ENCODE results near the gene KIZ. TPM values are rescaled to one million over a fixed set of nuclear protein-coding genes. Genes with fewer than 3 reads are reported as not detected.

KIZ gene
- total and polyA plus RNA-seq, 11 donors: 8.8 to 31.2 (median 23.6) TPM

DNA sequence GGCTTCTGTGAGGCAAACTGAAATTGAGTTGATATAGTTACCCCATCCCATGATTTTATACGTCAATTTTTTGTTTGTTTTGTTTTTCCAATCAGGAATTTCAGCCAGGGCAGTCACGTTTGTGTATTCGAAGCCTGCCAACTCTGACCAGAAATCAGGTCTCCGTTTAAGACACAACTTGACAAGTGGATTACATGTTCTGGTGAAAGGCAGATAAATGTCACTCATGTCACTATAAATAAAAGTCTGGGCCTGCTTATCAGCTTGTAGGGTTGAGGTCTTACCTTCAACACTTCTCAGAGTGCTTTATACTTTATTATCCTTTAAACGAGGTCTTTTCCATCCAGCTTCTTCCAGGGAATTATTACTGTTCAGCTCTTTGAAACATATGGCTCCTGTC lies 168.9 kb downstream of the KIZ start:
- DNase-seq (no peak), ATAC-seq (peak in 1 of 4 donors; percentile 63)
- H3K36me3 ChIP-seq: no peaks in the 10 kb centered on the region
- peaks cover 0 to 16% (median 0%) of the 10 kb centered on the region in 9 donors for H3K27me3 ChIP-seq
- no peak overlapping the region for H3K4me3 ChIP-seq
- peaks cover 0 to 3% (median 0%) of the 10 kb centered on the region in 12 donors for H3K4me1 ChIP-seq
- no peaks in the 10 kb centered on the region for H3K9me3 ChIP-seq
- WGBS, 4 donors: 21 to 42% (median 32%) methylated on average over 5 of the region's 5 CpGs
- H3K27ac ChIP-seq: peak overlapping the region in 1 of 12 donors; percentile 9
- intact Hi-C loops (cut with DNase I): loop anchor here in 1 of 10 donors (10.0 kb wide), 1 partner anchor 90 kb away; no protein-coding TSS in a partner anchor
- TF ChIP-seq, protein P1, sequence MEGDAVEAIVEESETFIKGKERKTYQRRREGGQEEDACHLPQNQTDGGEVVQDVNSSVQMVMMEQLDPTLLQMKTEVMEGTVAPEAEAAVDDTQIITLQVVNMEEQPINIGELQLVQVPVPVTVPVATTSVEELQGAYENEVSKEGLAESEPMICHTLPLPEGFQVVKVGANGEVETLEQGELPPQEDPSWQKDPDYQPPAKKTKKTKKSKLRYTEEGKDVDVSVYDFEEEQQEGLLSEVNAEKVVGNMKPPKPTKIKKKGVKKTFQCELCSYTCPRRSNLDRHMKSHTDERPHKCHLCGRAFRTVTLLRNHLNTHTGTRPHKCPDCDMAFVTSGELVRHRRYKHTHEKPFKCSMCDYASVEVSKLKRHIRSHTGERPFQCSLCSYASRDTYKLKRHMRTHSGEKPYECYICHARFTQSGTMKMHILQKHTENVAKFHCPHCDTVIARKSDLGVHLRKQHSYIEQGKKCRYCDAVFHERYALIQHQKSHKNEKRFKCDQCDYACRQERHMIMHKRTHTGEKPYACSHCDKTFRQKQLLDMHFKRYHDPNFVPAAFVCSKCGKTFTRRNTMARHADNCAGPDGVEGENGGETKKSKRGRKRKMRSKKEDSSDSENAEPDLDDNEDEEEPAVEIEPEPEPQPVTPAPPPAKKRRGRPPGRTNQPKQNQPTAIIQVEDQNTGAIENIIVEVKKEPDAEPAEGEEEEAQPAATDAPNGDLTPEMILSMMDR (IDR thresholded peaks at IDR 0.05): no peak
- TF ChIP-seq POLR2A (IDR thresholded peaks at IDR 0.05): no peak

Other genes with a start within 250 kb of the KIZ start
- gene LINC00237, start 19.7 kb upstream of the KIZ start, total RNA-seq: not detected
- not detected for gene LINC00237, start 19.7 kb upstream of the KIZ start, polyA plus RNA-seq
- 10 to 100 TPM; 30.9 to 48.3 (median 33.2) TPM for gene XRN2, start 177.2 kb downstream of the KIZ start, total RNA-seq
- 10 to 100 TPM in 1 of 2 donors, 1 to 10 TPM in 1; 6.2 to 35.2 TPM for gene XRN2, start 177.2 kb downstream of the KIZ start, polyA plus RNA-seq

Measured in heart left ventricle (tissue), 16 donors.